ENCODE data around the gene GINS2.

DNA sequence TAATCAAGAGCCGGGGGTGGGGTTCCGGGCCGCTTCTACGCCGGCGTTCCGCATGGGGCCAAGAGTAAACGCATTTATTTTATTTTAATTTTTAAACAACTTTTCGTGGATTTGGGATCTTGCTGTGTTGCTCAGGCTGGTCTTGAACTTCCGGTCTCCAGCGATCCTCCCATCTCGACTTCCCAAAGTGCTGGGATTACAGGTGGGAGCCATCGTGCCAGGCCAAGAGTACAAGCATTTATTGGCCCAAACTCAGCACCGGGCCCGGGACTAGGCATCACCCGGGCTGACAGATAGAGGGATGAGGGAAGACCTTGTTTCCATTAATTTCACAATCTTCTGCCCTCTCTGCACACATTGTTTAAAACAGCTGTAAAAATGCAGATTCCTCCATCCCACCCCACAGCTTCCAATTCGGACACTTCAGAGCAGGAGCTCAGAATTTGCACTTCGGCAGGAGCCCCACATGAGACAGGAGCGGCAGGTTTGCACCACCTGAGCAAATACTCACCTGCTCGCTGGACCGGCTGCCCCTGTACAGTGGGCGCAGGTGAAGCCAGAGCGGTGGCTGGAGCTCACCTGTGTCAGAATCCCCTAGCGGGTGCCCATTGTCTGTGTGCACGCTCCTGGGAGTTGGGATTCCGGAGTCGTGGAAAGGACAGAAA lies 663 bp upstream of the GINS2 start:
- TF ChIP-seq POLR2A (IDR thresholded peaks at IDR 0.05; ENCODE audit: low read length) = no peak
- TF ChIP-seq GATA1 (IDR thresholded peaks at IDR 0.05; ENCODE audit: low read depth, low read length) = no peak
